ENCODE data around the gene OPCML.

DNA sequence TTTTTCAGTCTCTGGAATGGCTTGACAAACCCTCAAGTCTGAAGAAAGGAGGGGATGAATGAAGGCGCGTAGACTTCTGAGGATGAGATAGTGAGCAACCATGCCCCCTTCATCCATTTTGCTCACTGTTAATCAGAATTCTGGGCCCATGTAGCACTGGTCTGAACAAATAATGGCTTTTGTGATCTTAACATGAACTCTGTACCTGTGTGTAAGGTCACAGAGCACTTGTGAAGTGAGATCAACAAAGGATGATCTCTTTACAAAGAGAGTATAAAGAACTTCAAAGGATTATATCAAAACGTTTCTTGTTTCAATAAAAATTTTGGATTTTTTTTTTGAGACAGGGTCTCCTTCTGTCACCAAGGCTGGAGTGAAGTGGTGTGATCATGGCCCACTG lies 976.7 kb downstream of the OPCML start:
- TF ChIP-seq POLR2A (IDR thresholded peaks at IDR 0.05) (no peak), CTCF (IDR thresholded peaks at IDR 0.05) (no peak), POLR2AphosphoS5 (IDR thresholded peaks at IDR 0.05; ENCODE audit: insufficient read depth in 1 of 2, low read depth in 1 of 2) (no peak)

All from vagina (tissue), 2 donors.